ENCODE measurements around the gene C5orf34. TPM values are rescaled to one million over a fixed set of nuclear protein-coding genes. Genes with fewer than 3 reads are reported as not detected.
A peak's percentile ranks its signal among the peaks of the same experiment; 100 is the strongest.
"Not testable (repeated sequence)": the region's sequence is repeated elsewhere in the genome, so short reads cannot be mapped to it uniquely, and the experiment has no call there.

The C5orf34 gene
- total RNA-seq, 1 experiment from 2014 or later: 9.4 TPM

DNA sequence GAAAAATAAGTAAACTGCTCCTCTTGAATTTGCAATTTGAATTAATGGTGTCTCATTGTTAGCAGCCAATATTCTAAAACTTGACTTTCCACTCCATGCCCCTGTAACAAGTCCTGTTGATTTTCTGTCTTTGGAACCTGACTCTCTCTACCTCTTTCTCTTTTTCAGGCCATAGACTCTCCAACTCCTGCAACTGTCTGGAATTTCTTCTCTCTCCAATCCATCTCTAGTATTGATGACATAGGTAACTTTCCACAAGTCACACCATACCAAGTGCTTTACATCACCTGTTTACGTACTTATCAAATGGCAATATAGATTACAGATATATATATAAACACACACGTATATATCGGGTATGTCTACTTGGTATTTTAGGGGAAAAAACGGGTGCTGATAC lies 923 bp downstream of the C5orf34 start:
- Mint-ChIP-seq H3K27ac (peak overlapping the region; percentile 100), H3K4me3 (peak overlapping the region; percentile 94), H3K36me3 (peaks cover 31% of the 10 kb centered on the region), H3K27me3 (ENCODE audit: low read depth) (no peaks in the 10 kb centered on the region), H3K9me3 (peaks cover 18% of the 10 kb centered on the region), H3K4me1 (peaks cover 28% of the 10 kb centered on the region)
- ChIA-PET POLR2A (no interaction called here), CTCF (no interaction called here)
- ATAC-seq (no peak), DNase-seq (ENCODE audit: low spot score) (no peak)
- no peak for TF ChIP-seq SOX15 (CRISPR knock-in tag; IDR thresholded peaks at IDR 0.05)
- TF ChIP-seq ATF1 (CRISPR knock-in tag; IDR thresholded peaks at IDR 0.05): no peak
- no peak for TF ChIP-seq SMAD3 (CRISPR knock-in tag; IDR thresholded peaks at IDR 0.05; ENCODE audit: borderline replicate concordance)
- TF ChIP-seq, protein P1, sequence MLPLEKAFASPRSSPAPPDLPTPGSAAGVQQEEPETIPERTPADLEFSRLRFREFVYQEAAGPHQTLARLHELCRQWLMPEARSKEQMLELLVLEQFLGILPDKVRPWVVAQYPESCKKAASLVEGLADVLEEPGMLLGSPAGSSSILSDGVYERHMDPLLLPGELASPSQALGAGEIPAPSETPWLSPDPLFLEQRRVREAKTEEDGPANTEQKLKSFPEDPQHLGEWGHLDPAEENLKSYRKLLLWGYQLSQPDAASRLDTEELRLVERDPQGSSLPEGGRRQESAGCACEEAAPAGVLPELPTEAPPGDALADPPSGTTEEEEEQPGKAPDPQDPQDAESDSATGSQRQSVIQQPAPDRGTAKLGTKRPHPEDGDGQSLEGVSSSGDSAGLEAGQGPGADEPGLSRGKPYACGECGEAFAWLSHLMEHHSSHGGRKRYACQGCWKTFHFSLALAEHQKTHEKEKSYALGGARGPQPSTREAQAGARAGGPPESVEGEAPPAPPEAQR (CRISPR knock-in tag; IDR thresholded peaks at IDR 0.05): no peak
- no peak for TF ChIP-seq MAX (CRISPR knock-in tag; IDR thresholded peaks at IDR 0.05)
- no peak for TF ChIP-seq ZNF263 (CRISPR knock-in tag; IDR thresholded peaks at IDR 0.05; ENCODE audit: low read depth)
- TF ChIP-seq FOXK1 (CRISPR knock-in tag; IDR thresholded peaks at IDR 0.05): no peak
- TF ChIP-seq MYBL2 (CRISPR knock-in tag; IDR thresholded peaks at IDR 0.05): no peak
- no peak for TF ChIP-seq CREB1 (CRISPR knock-in tag; IDR thresholded peaks at IDR 0.05)
- no peak for TF ChIP-seq RELA (CRISPR knock-in tag; IDR thresholded peaks at IDR 0.05; ENCODE audit: borderline replicate concordance)
- TF ChIP-seq ZNF317 (CRISPR knock-in tag; IDR thresholded peaks at IDR 0.05; ENCODE audit: borderline replicate concordance, low read depth): no peak
- TF ChIP-seq TEAD4 (CRISPR knock-in tag; IDR thresholded peaks at IDR 0.05): no peak
- TF ChIP-seq, protein P2, sequence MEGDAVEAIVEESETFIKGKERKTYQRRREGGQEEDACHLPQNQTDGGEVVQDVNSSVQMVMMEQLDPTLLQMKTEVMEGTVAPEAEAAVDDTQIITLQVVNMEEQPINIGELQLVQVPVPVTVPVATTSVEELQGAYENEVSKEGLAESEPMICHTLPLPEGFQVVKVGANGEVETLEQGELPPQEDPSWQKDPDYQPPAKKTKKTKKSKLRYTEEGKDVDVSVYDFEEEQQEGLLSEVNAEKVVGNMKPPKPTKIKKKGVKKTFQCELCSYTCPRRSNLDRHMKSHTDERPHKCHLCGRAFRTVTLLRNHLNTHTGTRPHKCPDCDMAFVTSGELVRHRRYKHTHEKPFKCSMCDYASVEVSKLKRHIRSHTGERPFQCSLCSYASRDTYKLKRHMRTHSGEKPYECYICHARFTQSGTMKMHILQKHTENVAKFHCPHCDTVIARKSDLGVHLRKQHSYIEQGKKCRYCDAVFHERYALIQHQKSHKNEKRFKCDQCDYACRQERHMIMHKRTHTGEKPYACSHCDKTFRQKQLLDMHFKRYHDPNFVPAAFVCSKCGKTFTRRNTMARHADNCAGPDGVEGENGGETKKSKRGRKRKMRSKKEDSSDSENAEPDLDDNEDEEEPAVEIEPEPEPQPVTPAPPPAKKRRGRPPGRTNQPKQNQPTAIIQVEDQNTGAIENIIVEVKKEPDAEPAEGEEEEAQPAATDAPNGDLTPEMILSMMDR (IDR thresholded peaks at IDR 0.05): no peak
- TF ChIP-seq ELF4 (CRISPR knock-in tag; IDR thresholded peaks at IDR 0.05; ENCODE audit: low read depth): no peak
- TF ChIP-seq, protein P3, sequence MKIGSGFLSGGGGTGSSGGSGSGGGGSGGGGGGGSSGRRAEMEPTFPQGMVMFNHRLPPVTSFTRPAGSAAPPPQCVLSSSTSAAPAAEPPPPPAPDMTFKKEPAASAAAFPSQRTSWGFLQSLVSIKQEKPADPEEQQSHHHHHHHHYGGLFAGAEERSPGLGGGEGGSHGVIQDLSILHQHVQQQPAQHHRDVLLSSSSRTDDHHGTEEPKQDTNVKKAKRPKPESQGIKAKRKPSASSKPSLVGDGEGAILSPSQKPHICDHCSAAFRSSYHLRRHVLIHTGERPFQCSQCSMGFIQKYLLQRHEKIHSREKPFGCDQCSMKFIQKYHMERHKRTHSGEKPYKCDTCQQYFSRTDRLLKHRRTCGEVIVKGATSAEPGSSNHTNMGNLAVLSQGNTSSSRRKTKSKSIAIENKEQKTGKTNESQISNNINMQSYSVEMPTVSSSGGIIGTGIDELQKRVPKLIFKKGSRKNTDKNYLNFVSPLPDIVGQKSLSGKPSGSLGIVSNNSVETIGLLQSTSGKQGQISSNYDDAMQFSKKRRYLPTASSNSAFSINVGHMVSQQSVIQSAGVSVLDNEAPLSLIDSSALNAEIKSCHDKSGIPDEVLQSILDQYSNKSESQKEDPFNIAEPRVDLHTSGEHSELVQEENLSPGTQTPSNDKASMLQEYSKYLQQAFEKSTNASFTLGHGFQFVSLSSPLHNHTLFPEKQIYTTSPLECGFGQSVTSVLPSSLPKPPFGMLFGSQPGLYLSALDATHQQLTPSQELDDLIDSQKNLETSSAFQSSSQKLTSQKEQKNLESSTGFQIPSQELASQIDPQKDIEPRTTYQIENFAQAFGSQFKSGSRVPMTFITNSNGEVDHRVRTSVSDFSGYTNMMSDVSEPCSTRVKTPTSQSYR (CRISPR knock-in tag; IDR thresholded peaks at IDR 0.05): no peak
- TF ChIP-seq JUN (CRISPR knock-in tag; IDR thresholded peaks at IDR 0.05): no peak
- no peak for TF ChIP-seq GRHL2 (CRISPR knock-in tag; IDR thresholded peaks at IDR 0.05; ENCODE audit: insufficient replicate concordance, severe bottlenecking)
- no peak for TF ChIP-seq STAT6 (CRISPR knock-in tag; conservative IDR thresholded peaks at IDR 0.05; ENCODE audit: low read depth)
- TF ChIP-seq RORB (CRISPR knock-in tag; IDR thresholded peaks at IDR 0.05): no peak
- TF ChIP-seq TCF7 (CRISPR knock-in tag; IDR thresholded peaks at IDR 0.05; ENCODE audit: low read depth): no peak

GRCh38 chr5:43511062-43511461 lies 3.9 kb downstream of the C5orf34 start:
- H3K4me3 Mint-ChIP-seq; H3K27ac Mint-ChIP-seq; ATAC-seq; CTCF ChIA-PET; H3K27me3 Mint-ChIP-seq (ENCODE audit: low read depth); POLR2A ChIA-PET; DNase-seq (ENCODE audit: low spot score): not testable (repeated sequence)
- Mint-ChIP-seq H3K9me3 (peaks cover 18% of the 10 kb centered on the region), H3K36me3 (peaks cover 39% of the 10 kb centered on the region), H3K4me1 (peaks cover 19% of the 10 kb centered on the region)
